Smooth muscle cell of the brain vasculature (primary cell): ENCODE results near the gene TMEM225.
"Not testable (repeated sequence)": the region's sequence is repeated elsewhere in the genome, so short reads cannot be mapped to it uniquely, and the experiment has no call there.

Source experiments
- DNase-seq: peaks from one replicate; pipeline ENCODE4 v3.0.0-alpha.2; 2012; ENCODE audit warnings: low read depth, low spot score

TMEM225 gene, protein sequence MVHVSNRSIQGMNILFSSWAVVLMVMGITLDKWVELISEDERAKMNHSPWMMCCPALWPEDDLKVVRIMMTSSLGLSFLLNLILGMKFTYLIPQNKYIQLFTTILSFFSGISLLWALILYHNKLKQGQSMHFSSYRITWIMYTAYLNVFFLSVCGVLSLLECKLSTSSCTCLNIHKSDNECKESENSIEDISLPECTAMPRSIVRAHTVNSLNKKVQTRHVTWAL

DNA sequence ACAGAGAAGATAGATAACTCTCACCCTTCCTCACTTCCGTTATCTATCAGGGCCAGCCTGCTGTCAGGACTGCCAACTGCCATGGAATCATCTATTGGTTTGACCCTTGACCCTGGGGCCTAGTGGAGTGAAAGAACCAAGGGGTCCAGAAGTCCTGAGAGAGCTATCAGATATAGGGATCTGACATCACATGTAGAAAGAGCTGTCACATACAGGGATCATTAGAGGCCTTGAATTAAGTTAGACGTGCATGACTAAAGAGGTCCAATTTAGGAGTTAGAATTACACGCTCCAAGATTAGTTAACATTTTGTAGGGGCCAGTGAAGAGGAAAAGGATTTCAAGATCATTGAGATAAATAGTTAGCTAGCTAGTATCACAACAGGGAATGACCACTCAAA lies at the start of gene TMEM225:
Gene TMEM225, minus strand, starts transcription at position 101 of the 400 bp plus-strand sequence. CDS start 245 bp downstream, outside the sequence.
- DNase-seq: no peak

GRCh38 chr11:123924027-123924426 lies 38.6 kb upstream of the TMEM225 start:
- DNase-seq: no peak

- DNase-seq: no peak
These were observed 35.5 kb upstream of the TMEM225 start for GRCh38 chr11:123920943-123921342.

DNA sequence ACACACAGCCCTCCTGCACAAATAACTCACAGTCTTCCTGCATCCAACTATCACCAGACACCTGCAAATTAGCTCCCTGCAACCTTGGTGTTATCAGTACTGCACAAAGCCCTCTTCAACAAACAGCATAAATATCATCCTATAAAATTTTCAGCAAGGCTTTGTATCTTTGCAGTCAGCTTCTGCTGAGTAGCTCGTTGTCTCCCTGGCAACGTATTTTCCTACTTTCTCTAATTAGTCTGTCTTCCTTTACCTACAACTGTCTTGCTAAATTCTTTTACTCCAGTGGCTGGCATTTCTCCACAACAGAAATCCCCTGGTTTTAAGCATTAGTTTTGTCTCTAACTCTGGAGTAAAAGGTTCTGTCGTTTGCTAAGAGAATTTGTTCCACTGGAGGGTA lies 20.4 kb upstream of the TMEM225 start:
- DNase-seq: no peak

DNA sequence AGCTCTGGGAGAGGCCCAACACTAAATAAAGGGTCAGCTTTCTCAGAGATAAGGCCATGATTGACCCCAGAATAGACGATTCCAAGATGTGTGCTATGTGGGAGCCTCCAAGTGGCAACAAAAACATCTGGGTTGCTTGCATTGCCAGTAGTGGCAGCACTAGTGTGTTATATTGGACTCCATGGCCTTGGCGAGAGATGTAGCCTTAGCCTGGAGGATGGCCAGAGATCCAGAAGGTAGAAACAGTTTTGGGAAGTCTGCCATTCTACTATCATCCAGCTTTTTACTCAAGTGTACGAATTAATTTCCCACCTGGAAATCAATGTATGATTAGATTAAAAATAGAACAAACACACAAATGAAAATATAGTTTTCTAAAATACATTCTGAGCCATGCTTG lies 19.5 kb upstream of the TMEM225 start:
- DNase-seq: no peak

DNA sequence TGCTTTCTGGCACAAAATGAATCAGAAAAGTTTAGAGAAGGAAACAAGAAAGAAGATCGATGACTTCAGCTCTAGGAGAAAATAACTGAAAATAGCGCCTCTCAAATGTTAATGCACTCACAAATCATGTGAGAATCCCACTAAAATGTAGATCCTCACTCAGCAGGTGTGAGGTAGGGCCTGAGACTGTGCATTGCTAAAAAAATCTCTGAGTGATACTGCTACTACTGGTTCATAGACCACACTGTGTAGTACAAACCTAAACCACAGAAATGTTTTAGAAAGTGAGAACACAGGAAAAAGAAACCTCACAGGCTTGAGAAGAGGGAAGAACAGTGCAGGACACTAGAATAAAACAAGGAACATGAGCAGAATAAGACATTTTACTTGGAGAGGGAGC lies 18.5 kb upstream of the TMEM225 start:
- DNase-seq: no peak

- no peak for DNase-seq
These were observed 16.4 kb upstream of the TMEM225 start, which contains the start of gene OR8D4 for GRCh38 chr11:123901867-123902266. TSS of gene OR8D4 (plus strand) at chr11:123902167. CDS start at chr11:123906432, 4,265 bp downstream.

DNA sequence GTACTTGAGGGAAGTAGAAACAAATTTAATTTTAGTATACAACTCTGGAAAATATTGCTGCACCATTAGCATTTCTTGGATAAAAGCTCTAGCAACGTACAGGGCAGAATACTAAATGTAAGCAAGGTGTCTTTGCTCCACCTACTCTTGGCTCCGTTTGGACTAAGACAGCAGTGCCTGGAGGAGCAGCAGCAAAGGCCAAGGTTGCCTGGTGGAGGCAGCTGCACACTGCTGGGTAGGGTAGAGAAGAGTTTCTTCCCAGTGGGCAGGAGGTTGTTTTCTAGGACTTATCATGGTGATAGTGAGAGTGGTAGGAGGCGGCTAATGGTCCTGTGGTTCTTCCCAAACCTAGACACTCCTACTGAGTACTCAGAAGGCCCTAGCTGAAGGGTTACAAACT lies 14.3 kb upstream of the TMEM225 start:
- DNase-seq: no peak

- no peak for DNase-seq
These were observed 6.6 kb upstream of the TMEM225 start for GRCh38 chr11:123892031-123892430.

- DNase-seq: no peak
These were observed 4.6 kb downstream of the TMEM225 start for GRCh38 chr11:123880912-123881311.

GRCh38 chr11:123867795-123868194 lies 17.7 kb downstream of the TMEM225 start:
- not testable (repeated sequence) for DNase-seq

DNA sequence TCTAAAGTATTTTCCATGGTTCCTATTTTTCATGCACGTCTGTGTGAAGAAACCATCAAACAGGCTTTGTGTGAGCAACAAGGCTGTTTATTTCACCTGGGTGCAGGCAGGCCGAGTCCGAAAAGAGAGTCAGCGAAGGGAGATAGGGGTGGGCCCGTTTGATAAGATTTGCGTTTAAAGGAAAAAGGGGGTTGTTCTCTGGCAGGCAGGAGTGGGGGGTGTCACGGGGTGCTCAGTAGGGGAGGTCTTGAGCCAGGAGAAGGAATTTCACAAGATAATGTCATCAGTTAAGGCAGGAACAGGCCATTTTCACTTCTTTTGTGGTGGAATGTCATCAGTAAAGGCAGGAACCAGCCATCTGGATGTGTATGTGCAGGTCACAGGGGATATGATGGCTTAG lies 20.2 kb downstream of the TMEM225 start:
- DNase-seq: not testable (repeated sequence)

DNA sequence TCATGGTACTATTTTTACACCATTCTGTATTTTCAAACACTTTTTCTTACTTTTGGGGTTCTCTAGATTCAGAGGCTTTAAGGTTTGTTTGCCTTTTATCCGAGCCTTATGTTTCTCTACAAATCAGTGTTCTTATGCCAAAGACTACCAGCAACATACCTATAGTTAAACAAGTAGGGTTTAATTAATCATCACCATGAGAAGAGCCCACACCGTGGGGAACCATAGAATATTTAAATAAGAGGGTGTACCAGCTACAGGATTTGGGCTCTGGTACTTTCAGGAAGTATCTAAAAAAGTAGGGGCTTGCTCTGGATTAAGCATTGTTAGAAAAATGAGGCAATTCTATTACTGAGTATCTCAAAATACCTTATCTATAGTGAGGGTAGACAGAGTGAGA lies 25.7 kb downstream of the TMEM225 start:
- DNase-seq: no peak

DNA sequence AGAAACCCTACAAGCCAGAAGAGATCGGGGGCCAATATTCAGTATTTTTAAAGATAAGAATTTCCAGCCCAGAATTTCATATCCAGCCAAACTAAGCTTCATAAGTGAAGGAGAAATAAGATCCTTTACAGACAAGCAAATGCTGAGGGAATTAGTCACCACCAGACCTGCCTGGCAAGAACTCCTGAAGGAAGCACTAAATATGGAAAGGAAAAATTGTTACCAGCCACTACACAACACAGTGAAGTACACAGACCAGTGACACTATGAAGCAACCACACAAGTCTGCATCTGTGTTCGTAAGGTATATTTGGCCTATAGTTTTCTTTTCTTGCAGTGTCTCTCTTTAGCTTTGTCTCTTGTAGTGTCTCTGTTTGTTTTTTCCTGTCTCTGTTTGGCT lies 29.0 kb downstream of the TMEM225 start:
- no peak for DNase-seq

DNA sequence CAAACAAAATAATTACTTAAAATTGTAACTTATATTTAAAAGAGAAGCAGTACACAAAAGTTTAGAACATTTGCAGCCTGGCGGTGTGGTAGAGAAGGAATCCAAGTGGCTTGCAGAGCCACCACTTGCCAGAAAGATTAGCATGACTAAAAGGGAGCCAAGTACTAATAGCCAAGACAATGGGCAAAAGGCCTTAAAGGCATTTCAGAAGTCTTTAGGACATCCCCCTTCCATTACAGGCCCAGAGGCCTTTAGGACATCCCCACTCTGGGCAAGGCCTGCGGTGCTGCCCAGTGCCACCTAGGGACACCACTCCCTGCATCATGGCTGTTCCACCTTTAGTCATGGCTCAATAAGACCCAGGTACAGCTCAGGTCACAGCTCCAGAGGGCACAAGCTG lies 32.4 kb downstream of the TMEM225 start:
- DNase-seq: no peak

DNA sequence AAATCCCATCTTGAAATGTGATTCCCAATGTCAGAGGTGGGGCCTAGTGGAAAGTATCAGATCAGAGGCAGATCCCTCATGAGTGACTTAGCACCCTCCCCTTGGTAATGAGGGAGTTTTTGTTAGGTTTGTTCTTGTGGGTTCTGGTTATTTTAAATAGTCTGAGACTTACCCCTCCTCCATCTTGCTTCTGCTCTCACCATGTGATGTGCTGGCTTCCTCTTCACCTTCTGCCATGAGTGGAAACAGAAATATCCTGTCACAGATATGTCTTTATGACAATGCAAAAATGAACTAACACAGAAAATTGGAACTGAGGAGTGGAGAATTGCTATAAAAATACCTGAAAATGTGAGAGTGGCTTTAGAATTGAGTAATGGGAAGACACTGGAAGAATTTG lies 33.1 kb downstream of the TMEM225 start:
- DNase-seq: no peak

GRCh38 chr11:123851110-123851509 lies 34.4 kb downstream of the TMEM225 start:
- DNase-seq: no peak

GRCh38 chr11:123841174-123841573 lies 44.3 kb downstream of the TMEM225 start:
- DNase-seq: no peak

- DNase-seq: no peak
These were observed 46.3 kb downstream of the TMEM225 start for GRCh38 chr11:123839131-123839530.

DNA sequence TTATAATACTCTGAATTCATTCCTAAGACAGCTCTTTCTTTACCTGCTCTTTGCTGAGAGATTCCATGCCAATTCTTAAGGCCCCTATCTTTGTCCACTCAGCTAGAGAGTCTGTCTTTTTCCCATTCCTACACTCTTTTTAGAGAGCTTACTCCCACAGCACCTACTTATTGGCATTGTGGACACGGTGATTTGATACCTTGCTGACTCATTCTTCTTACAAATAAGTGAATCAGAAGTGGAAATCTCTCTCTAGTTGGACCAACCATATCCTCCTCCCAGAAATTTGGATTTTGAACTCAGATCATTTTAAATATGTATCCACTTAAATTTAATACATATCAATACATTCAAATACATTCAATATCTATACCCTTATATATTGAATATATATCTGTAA lies 46.8 kb downstream of the TMEM225 start:
- no peak for DNase-seq

DNA sequence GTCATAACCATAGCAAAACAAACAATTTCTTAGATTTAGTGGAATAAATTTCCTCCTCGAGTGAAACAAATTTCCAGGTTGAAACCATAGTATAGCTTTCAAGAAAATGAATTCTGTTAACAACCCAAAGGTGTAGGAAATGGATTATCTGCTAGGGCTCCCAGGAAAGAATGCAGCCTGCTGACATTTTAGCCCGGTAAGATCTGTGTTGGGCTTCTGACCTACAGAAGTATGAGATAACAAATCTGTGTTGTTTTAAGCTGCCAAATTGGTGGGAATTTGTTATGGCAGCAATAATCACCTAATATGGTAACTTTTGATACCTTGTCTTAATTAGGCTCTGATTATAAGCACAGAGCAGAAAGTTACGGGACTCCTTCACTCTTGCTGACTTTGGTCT lies 47.3 kb downstream of the TMEM225 start:
- DNase-seq: no peak

DNA sequence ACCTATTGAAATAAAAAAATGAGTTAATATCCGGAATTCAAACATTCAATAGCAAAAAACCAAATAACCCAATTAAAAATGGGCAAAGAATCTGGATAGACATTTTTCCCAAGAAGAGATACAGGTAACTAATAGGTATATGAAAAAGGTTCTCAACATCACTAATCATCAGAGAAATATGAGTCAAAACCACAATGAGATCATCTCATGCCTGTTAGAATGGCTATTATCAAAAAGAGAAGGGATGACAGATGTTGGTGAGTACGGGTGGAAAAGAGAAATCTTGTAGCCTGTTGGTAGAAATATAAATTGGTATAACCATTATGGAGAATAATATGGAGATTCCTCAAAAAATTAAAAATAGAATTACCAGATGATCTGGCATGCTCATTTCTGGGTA lies 52.4 kb downstream of the TMEM225 start:
- no peak for DNase-seq
